Measurements from ENCODE around the gene UBE4B.

DNA sequence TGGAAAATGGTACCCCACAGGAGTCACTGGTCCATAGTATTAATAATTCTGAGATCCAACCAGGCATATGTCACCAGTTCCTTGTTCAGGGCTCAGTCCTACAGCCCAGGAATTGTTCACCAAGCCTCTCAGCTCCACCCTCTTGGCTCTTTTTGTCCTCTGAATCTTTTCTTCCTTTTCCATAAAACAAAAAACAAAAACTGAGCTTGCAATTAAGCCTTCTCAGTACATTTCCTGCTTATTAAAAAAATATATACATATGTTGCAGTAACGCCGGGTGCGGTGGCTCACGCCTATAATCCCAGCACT is 154.2 kb downstream of the UBE4B start:
- TF ChIP-seq POLR2A (IDR thresholded peaks at IDR 0.05; ENCODE audit: borderline replicate concordance, extremely low read depth, insufficient read depth, insufficient read length) (no peak), POLR2AphosphoS5 (IDR thresholded peaks at IDR 0.05; ENCODE audit: low read depth, low read length) (no peak), YY1 (IDR thresholded peaks at IDR 0.05; ENCODE audit: extremely low read depth, insufficient replicate concordance, low read depth, low read length) (no peak), RAD21 (IDR thresholded peaks at IDR 0.05; ENCODE audit: low read depth) (no peak), ELF1 (IDR thresholded peaks at IDR 0.05; ENCODE audit: borderline replicate concordance, low read depth) (no peak), JUND (IDR thresholded peaks at IDR 0.05) (no peak), EZH2phosphoT487 (IDR thresholded peaks at IDR 0.05; ENCODE audit: borderline replicate concordance) (no peak), CBX3 (IDR thresholded peaks at IDR 0.05; ENCODE audit: low read depth) (no peak), SRF (IDR thresholded peaks at IDR 0.05; ENCODE audit: low read depth) (no peak), EZH2 (IDR thresholded peaks at IDR 0.05) (no peak)
- TF ChIP-seq, protein P1, sequence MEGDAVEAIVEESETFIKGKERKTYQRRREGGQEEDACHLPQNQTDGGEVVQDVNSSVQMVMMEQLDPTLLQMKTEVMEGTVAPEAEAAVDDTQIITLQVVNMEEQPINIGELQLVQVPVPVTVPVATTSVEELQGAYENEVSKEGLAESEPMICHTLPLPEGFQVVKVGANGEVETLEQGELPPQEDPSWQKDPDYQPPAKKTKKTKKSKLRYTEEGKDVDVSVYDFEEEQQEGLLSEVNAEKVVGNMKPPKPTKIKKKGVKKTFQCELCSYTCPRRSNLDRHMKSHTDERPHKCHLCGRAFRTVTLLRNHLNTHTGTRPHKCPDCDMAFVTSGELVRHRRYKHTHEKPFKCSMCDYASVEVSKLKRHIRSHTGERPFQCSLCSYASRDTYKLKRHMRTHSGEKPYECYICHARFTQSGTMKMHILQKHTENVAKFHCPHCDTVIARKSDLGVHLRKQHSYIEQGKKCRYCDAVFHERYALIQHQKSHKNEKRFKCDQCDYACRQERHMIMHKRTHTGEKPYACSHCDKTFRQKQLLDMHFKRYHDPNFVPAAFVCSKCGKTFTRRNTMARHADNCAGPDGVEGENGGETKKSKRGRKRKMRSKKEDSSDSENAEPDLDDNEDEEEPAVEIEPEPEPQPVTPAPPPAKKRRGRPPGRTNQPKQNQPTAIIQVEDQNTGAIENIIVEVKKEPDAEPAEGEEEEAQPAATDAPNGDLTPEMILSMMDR (IDR thresholded peaks at IDR 0.05 in 2 of 3, conservative IDR thresholded peaks at IDR 0.05 in 1 of 3; ENCODE audit: borderline replicate concordance in 1 of 3, insufficient read depth in 1 of 3, low read depth in 2 of 3, low read length in 2 of 3), result no peak
- TF ChIP-seq, protein P2, sequence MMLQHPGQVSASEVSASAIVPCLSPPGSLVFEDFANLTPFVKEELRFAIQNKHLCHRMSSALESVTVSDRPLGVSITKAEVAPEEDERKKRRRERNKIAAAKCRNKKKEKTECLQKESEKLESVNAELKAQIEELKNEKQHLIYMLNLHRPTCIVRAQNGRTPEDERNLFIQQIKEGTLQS (IDR thresholded peaks at IDR 0.05), result no peak
- TF ChIP-seq, protein P3, sequence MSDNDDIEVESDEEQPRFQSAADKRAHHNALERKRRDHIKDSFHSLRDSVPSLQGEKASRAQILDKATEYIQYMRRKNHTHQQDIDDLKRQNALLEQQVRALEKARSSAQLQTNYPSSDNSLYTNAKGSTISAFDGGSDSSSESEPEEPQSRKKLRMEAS (IDR thresholded peaks at IDR 0.05), result no peak
- TF ChIP-seq, protein P4, sequence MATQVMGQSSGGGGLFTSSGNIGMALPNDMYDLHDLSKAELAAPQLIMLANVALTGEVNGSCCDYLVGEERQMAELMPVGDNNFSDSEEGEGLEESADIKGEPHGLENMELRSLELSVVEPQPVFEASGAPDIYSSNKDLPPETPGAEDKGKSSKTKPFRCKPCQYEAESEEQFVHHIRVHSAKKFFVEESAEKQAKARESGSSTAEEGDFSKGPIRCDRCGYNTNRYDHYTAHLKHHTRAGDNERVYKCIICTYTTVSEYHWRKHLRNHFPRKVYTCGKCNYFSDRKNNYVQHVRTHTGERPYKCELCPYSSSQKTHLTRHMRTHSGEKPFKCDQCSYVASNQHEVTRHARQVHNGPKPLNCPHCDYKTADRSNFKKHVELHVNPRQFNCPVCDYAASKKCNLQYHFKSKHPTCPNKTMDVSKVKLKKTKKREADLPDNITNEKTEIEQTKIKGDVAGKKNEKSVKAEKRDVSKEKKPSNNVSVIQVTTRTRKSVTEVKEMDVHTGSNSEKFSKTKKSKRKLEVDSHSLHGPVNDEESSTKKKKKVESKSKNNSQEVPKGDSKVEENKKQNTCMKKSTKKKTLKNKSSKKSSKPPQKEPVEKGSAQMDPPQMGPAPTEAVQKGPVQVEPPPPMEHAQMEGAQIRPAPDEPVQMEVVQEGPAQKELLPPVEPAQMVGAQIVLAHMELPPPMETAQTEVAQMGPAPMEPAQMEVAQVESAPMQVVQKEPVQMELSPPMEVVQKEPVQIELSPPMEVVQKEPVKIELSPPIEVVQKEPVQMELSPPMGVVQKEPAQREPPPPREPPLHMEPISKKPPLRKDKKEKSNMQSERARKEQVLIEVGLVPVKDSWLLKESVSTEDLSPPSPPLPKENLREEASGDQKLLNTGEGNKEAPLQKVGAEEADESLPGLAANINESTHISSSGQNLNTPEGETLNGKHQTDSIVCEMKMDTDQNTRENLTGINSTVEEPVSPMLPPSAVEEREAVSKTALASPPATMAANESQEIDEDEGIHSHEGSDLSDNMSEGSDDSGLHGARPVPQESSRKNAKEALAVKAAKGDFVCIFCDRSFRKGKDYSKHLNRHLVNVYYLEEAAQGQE (IDR thresholded peaks at IDR 0.05; ENCODE audit: low read depth), result no peak
